SU-DHL-6 (cell line): ENCODE measurements around the gene MUC5B.

ENCODE experiments used
- CTCF ChIP-seq: fragments of 200-600 bp; sonication (generic); IDR thresholded peaks from one replicate; pipeline ENCODE4 v1.5.1; 2017; ENCODE audit warnings: antibody characterized with exemption, mild to moderate bottlenecking, low read length, moderate library complexity; ENCODE audit not compliant: insufficient read depth, poor library complexity, severe bottlenecking
- EZH2phosphoT487 ChIP-seq: fragments of 200-600 bp; sonication (generic), shearing (Covaris generic); conservative IDR thresholded peaks from 2 replicates; pipeline ENCODE4 v1.6.1; 2018; ENCODE audit warnings: mild to moderate bottlenecking, antibody characterized with exemption, low read length, moderate library complexity, mixed read lengths

- TF ChIP-seq CTCF: no peak
- TF ChIP-seq EZH2phosphoT487: no peak
Measured at GRCh38 chr11:1302041-1302460, 79.2 kb downstream of the MUC5B start.
